Measurements from ENCODE around the gene NUDT6.

The NUDT6 gene

GRCh38 chr4:122921971-122922876 is at the start of gene NUDT6:
NUDT6 (minus strand) TSS chr4:122922597; CDS start chr4:122922572, 25 bp downstream.
- peak; percentile 88 for ATAC-seq
- TF ChIP-seq GLIS3 (CRISPR knock-in tag; IDR thresholded peaks at IDR 0.05) = no peak
- no peak for TF ChIP-seq PATZ1 (CRISPR knock-in tag; IDR thresholded peaks at IDR 0.05; ENCODE audit: borderline replicate concordance)
- TF ChIP-seq OSR1 (CRISPR knock-in tag; IDR thresholded peaks at IDR 0.05) = no peak
- no peak for TF ChIP-seq CSDC2 (CRISPR knock-in tag; IDR thresholded peaks at IDR 0.05)
- no peak for TF ChIP-seq RARB (CRISPR knock-in tag; IDR thresholded peaks at IDR 0.05)
- no peak for TF ChIP-seq ARNTL (CRISPR knock-in tag; IDR thresholded peaks at IDR 0.05; ENCODE audit: borderline replicate concordance, low read depth)
- TF ChIP-seq TCF4 (CRISPR knock-in tag; IDR thresholded peaks at IDR 0.05; ENCODE audit: borderline replicate concordance) = no peak
- TF ChIP-seq ISL1 (CRISPR knock-in tag; IDR thresholded peaks at IDR 0.05) = no peak
- no peak for TF ChIP-seq ZNF8 (CRISPR knock-in tag; IDR thresholded peaks at IDR 0.05)
- TF ChIP-seq TSHZ2 (CRISPR knock-in tag; IDR thresholded peaks at IDR 0.05) = no peak
- TF ChIP-seq ZNF70 (CRISPR knock-in tag; IDR thresholded peaks at IDR 0.05) = no peak
- no peak for TF ChIP-seq PPARA (CRISPR knock-in tag; IDR thresholded peaks at IDR 0.05; ENCODE audit: borderline replicate concordance)
- TF ChIP-seq ZNF565 (CRISPR knock-in tag; conservative IDR thresholded peaks at IDR 0.05; ENCODE audit: low read depth) = no peak
- no peak for TF ChIP-seq CREB5 (CRISPR knock-in tag; IDR thresholded peaks at IDR 0.05; ENCODE audit: low read depth)
- no peak for TF ChIP-seq ZFP3 (CRISPR knock-in tag; IDR thresholded peaks at IDR 0.05)
- TF ChIP-seq CSRNP3 (CRISPR knock-in tag; IDR thresholded peaks at IDR 0.05) = no peak
- TF ChIP-seq ESRRG (CRISPR knock-in tag; IDR thresholded peaks at IDR 0.05) = no peak
- TF ChIP-seq ZFP30 (CRISPR knock-in tag; IDR thresholded peaks at IDR 0.05) = no peak

- TF ChIP-seq ZNF565 (CRISPR knock-in tag; conservative IDR thresholded peaks at IDR 0.05; ENCODE audit: low read depth) (no peak), ISL1 (CRISPR knock-in tag; IDR thresholded peaks at IDR 0.05) (no peak)
- ATAC-seq = no peak
Measured at GRCh38 chr4:122968227-122968812, 45.9 kb upstream of the NUDT6 start.

GRCh38 chr4:122967231-122967630 is 44.8 kb upstream of the NUDT6 start:
- TF ChIP-seq ZFP30 (CRISPR knock-in tag; IDR thresholded peaks at IDR 0.05) = no peak
- no peak for TF ChIP-seq CREB5 (CRISPR knock-in tag; IDR thresholded peaks at IDR 0.05; ENCODE audit: low read depth)
- no peak for TF ChIP-seq BACH2 (CRISPR knock-in tag; IDR thresholded peaks at IDR 0.05; ENCODE audit: borderline replicate concordance)
- TF ChIP-seq ZNF8 (CRISPR knock-in tag; IDR thresholded peaks at IDR 0.05) = no peak
- no peak for TF ChIP-seq CSRNP3 (CRISPR knock-in tag; IDR thresholded peaks at IDR 0.05)
- no peak for TF ChIP-seq CSDC2 (CRISPR knock-in tag; IDR thresholded peaks at IDR 0.05)
- TF ChIP-seq ESRRG (CRISPR knock-in tag; IDR thresholded peaks at IDR 0.05) = no peak
- TF ChIP-seq PATZ1 (CRISPR knock-in tag; IDR thresholded peaks at IDR 0.05; ENCODE audit: borderline replicate concordance) = no peak
- no peak for TF ChIP-seq GLIS3 (CRISPR knock-in tag; IDR thresholded peaks at IDR 0.05)
- no peak for TF ChIP-seq TOX (CRISPR knock-in tag; IDR thresholded peaks at IDR 0.05; ENCODE audit: borderline replicate concordance)
- no peak for TF ChIP-seq ISL1 (CRISPR knock-in tag; IDR thresholded peaks at IDR 0.05)

More at GRCh38 chr4:122967231-122967630, 44.8 kb upstream of the NUDT6 start:
- no peak for ATAC-seq

Measured in SK-N-SH treated with all-trans-retinoic acid at 6 μM for 48 hours (cell line).